ENCODE measurements around the gene LRMDA. TPM values are rescaled to one million over a fixed set of nuclear protein-coding genes. Genes with fewer than 3 reads are reported as not detected.
A peak's percentile ranks its signal among the peaks of the same experiment; 100 is the strongest.

The LRMDA gene
- total RNA-seq, 1 donor from 2014 or later: 22.3 TPM

DNA sequence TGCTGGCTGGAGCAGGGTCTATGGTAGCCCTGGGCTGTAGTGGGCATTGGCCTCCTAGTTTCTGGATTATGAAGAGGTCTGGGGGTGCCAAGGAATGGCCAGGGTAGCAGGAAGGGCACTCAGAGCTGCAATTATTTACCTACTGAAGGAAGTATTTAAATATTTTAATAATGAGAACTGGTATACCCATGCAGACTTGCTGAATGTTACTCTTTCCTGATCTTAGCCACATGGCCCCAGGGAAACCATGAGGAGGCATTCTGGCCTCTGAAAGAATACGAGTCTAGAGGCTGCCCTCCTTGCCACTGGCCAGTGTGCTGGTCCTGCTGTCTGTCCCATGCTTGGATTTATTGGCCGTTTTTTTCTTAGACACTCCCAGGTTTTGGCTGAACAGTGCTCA lies 599.7 kb downstream of the LRMDA start:
- DNase-seq (ENCODE audit: missing footprints): no peak
- no peak for ATAC-seq
- intact Hi-C loops (cut with DNase I): loop anchor here (10.0 kb wide), 1 partner anchor 116 kb away; no protein-coding TSS in a partner anchor

DNA sequence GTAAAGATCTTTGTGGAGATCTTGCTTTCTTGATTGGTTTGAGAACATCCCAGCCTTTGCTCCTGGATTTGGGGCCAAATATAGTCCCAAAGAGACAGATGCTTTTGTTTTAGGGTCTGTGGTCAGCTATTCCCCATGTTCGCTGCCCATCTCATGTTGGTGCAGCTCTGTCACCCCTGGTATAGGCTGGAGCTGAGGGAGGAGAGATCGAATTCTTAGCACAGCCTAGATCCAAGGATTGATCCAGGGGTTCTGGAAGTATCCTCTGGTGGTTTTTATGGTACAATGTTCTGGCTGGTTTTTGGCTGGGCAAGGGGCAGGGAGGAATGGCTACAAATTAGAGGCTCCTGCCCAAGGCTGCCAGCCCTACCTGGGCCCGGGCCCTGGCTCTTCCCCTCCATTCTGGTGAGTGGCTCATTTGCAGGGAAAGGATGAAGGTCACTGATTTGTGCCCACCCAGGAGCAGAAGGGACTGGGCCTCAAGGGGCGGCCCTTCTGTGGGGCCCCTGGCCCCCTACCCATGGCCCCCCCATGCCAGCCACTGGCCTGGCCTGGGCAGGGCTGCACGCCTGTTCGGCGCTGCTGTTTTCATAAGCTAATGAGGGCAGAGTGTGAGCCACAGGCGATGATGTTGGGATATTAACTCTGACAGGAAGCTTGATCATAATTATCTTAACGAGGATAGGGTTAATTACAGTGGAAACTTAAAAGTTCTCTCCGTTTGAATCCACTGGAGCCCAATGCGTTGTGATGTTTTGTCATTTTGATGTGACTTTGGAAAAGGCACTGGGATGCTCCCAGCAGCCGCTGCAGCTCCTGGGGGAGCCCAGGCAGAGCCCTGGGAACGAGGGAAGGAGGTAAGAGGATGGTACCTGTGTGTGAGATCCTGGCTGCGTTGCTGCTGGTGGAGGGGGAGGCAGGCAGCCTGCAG lies 600.6 kb downstream of the LRMDA start:
- ATAC-seq: no peak
- intact Hi-C loops (cut with DNase I): loop anchor here (10.0 kb wide), 1 partner anchor 117 kb away; no protein-coding TSS in a partner anchor

DNA sequence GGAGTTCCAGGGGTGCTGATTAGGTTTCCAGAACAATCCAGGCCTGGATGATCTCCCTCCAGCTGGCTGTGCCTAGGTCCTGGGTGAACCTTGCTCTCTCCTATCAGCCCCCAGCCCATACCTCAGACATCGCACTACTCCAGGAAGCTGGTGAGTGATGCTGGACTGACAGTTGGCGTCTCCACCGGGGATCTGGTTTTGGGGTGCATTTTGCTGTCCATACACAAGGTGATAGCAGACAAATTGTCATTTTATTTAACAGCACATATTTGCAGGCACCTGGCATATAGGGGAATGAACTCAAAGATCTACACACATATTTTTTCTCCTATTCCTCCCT lies 601.2 kb downstream of the LRMDA start:
- intact Hi-C loops (cut with DNase I): loop anchor here (10.0 kb wide), 1 partner anchor 118 kb away; no protein-coding TSS in a partner anchor
- DNase-seq (ENCODE audit: missing footprints) (no peak), ATAC-seq (no peak)

More for the DNA sequence above, 600.6 kb downstream of the LRMDA start:
- DNase-seq (ENCODE audit: missing footprints): no peak

DNA sequence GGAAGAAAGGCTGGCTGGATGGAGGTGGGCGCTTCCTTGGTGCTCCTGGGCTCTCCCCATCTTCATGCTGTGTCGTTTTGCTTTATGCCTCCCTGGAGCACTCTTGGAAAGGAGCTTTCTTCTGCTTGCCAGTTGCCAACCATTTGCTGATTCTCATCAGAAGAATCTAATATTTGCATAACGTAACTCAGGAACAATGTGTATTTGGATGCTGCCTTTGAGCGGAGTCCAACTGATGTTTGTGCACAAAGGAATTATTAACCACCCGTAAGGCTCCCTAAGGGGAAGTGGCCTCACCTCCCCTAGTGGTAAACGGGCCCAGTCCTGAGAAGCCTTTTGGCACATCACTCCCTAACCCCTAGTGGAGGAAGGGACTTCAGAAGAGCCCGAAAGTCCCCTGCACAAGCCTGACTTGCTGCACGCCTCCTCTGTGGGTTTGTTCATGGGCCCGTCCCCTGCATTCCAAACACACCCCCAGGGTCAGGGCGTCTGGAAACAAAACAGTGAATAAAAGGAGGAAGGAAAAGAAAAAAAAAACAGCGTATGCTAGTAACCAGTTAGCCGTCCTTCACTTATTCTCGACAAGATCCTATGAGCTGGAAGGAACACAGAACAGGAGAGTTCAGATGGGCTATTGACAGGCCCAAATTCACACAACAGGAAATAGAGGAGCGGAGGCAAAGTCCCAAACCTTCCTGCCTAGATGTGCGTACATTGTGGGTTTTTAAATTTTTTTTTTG lies 602.2 kb downstream of the LRMDA start:
- no peak for DNase-seq (ENCODE audit: missing footprints)
- intact Hi-C loops (cut with DNase I): loop anchor here (10.0 kb wide), 1 partner anchor 119 kb away; no protein-coding TSS in a partner anchor
- no peak for ATAC-seq

DNA sequence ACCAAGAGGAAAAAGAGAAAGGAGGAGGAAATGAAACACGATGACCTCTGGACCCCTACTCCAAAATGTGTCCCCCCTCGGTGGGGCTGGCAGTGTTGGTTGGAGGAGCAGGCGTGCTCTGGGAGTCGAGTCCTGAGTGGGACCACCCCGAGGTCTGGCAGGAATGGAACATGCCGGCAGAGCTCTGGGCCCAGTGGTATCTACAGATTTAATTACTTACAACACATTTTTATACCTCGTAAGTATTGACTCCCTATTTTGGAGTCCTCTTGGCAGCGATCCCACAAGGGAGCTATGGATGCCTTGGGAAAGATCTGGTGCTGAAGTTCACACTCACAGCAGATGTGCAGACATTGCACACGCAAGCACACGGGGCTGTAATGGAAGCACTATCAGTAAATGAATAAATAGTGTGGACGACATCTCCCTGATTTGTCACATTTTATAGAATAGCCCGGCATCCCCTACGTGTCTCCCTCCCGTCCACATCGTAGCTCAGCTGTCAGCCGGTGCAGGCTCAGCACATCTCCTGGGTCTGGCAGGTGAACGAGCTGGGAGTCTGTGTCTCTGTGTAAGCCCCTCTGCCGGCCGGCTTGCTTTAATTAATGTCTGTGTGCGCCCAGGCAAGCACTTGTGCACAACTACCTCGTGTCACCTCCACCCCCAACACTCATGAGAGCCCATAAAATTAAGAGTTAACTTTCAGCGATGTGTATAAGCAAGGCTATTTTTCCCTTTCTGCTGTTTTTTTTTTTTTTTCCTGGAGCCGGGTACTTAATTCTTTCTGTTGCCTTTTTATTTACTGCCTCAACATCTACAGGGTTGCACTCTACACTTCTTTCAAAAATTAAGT lies 603.2 kb downstream of the LRMDA start:
- intact Hi-C loops (cut with DNase I): loop anchor here (5.0 to 10.0 kb wide), 2 partner anchors 120 to 513 kb away; no protein-coding TSS in a partner anchor
- peak; percentile 43 for DNase-seq (ENCODE audit: missing footprints)
- no peak for ATAC-seq

DNA sequence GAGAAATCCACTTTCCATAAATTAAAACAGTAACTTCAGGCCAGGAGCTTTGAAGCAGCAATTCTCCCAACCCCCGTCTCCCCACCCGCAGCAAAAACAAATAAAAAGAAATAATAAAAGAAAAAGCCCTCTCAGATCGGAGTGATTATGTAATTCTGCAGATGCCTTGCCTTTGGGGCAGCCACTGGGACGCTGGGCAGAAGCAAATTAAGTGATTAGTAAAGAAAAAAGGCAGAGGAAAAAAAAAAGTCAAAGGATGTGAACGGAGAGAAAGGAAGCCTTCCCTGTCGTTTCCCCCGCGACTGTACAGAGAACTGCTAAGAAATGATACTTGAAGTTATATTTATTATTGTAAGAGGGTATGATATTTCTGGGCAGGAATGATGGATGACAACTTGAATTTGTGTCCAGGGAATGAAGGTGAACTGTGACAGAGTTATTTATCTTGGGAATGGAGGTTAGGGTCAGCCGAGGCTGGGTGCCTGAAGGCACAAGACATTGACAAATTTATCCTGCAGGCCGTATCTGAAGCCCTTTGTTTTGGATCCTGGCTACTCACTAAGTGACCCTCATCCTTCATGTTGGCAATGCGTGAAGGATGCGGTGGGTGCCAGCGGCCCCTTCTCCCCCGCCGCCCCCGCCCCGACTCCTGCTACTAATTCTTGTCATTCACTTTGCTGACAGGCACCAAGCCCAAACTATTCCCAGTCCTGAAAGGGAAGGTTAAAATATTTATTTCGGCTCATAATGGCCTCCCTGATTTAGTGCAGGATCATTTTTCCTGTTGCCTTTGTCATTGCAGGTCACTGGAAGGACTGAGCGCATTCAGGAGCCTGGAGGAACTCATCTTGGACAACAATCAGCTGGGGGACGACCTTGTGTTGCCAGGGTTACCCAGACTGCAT lies 604.0 kb downstream of the LRMDA start:
- no peak for ATAC-seq
- intact Hi-C loops (cut with DNase I): loop anchor here (1.0 to 10.0 kb wide), 4 partner anchors 121 to 635 kb away; partner anchors contain the start of gene ZNF503

DNA sequence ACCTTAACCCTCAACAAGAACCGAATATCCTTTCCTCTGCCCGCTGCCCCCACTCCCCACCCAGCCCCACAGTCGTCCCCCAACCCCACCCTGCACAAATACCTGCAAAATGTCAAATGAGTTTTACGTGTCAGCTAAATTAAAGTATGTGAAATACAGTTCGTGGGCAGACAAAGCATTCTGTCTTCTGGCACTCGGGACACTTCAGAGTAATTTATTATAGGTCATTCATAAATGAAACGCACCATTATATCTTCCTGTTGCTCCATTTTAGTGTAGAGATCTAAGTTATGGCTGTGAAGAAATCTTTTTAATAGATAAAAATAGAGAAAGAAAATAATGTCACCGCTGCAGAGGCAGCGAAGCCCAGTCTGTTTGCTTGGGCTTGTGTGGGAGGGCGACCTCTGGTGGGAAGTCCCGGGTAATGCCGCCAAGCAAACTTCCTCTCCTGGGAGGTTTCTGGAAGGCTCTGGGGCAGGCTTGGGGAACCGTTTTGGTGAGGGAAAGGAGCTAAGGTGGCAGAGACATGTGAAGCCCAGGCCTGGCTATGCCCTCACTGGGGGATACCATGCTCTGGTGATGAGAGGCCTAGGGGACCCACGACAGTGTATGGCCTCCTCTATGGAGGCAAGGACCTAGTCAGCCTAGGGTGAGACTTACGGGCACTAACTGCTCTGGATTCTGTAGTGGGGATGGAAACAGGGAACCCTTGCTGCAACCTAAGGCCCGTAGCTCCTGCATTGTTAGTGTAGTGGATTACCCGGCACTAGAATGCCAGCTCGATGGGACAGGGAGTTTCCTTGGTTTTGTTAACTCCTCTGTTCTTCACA lies 604.9 kb downstream of the LRMDA start:
- DNase-seq (ENCODE audit: missing footprints) (peak; percentile 76), ATAC-seq (peak; percentile 90)
- intact Hi-C loops (cut with DNase I): loop anchor here (1.0 to 10.0 kb wide), 4 partner anchors 122 to 636 kb away; partner anchors contain the start of gene ZNF503

More for the DNA sequence above, 604.0 kb downstream of the LRMDA start:
- no peak for DNase-seq (ENCODE audit: missing footprints)

DNA sequence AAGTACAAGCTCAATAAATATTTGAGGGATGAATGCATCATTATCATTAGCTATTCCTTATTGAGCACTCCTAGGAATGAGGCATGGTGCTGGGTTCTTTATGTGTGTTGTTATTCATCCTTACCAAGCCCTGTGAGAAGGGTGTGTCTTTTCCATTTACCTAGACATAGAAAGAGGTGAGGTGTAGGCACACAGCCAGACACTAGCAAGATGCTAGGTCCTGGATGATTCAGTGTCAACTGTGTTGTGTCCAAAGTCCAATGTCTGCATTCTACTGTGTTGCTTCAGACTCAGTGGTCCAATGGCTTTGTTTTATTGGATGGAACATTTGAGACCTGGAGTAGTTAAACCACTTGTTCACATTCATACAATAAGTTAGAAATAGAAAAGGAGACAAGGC lies 605.5 kb downstream of the LRMDA start:
- ATAC-seq (no peak), DNase-seq (ENCODE audit: missing footprints) (no peak)
- intact Hi-C loops (cut with DNase I): loop anchor here (1.0 to 10.0 kb wide), 4 partner anchors 122 to 636 kb away; partner anchors contain the start of gene ZNF503

DNA sequence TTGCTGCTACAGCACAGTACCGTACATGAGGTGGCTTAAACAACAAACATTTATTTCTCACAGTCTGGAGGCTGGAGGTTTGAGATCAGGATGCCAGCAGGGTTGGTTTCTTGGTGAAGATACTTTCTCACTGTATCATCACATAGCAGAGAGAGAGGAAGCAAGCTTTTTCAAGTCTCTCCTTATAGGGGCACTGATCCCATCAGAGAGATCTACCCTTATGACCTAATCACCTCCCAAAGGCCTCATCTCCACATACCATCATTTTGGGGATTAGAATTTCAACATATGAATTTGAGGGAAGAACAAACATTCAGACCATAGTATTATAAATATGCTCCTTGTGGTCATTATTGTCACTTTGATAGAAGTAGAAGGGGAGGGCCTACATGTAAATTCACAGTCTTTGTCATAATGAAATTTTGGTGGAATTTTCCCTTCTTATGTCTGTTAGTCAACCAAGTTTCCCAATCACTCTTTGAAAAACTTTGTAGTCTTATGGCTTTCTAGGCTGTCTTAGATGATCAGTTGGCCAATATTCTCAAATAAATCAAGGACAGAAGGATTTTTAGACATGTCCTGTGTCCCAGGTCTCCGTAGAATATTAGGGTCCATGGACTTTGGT lies 606.2 kb downstream of the LRMDA start:
- DNase-seq (ENCODE audit: missing footprints): no peak
- intact Hi-C loops (cut with DNase I): loop anchor here (2.0 to 10.0 kb wide), 3 partner anchors 123 to 637 kb away; partner anchors contain the start of gene ZNF503
- ATAC-seq: no peak

DNA sequence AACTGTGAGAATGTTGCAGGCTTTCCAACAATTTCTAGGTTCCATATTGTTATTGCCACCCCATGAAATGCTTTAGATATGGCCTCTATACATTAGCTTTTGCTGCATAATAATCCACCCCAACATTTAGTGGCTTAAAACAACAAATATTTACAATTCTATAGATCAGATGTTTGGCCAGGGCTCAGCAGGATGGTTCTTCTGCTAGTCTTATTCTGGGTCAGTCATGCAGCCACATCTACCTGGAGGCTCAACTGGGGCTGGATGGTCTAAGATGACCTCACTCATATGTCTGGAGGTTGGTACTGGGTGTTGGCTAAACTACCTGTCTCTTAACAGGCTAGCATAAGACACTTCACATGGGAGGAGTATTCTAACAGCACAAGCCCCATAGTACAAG lies 607.3 kb downstream of the LRMDA start:
- intact Hi-C loops (cut with DNase I): loop anchor here (5.0 to 10.0 kb wide), 2 partner anchors 124 to 509 kb away; no protein-coding TSS in a partner anchor
- no peak for DNase-seq (ENCODE audit: missing footprints)
- ATAC-seq: no peak

DNA sequence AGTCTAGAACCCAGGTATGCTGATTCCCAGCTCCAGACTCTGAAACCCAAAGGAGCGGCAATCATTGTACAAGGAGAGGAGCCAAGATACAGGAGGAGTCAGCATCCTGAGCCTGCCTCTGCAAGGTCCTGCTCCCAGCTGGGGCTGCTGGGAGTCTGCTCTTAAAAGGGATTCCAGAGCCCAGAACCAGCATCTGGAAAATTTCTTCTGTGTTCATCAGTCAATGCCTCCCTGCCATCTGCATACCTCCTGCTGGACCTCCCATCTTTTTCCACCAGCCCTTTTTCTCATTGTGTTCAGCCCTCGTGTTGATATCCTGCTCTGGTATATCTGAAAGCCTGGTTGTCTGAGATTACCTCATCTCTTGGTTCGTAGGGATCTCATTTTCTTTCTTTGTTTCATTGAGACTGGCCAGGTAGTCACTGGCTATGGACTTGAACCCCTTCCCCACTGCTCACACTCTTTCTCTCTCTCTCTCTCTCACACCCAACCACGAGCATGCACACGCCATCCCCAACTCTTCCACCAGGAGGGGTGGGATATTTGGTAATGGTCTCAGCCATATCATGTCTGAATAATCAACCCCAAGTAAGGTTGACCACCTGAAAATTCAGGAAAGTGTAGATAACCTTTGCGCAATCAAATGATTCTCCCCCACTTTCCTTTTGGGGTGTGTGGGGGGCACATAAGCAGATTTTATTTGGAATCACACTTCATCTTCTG lies 608.8 kb downstream of the LRMDA start:
- ATAC-seq (no peak), DNase-seq (ENCODE audit: missing footprints) (no peak)
- intact Hi-C loops (cut with DNase I): no loop called here

DNA sequence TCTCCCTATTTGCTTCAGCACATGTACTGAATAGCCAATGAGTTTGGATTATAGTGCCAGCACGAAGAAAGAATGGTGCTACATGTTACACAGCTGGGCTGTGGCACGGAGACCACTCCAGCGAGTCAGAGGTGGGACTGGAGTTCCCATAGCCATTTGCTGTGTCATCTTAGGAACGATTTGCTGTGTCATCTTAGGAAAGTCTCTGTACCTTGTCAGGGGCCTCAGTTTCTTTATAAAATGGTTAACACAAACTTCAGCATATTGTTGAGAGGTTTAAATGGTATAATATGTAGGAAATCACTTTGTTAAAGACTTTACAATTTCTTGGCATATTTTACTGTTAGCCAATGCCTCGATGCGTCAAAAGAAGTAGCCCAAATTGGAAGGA lies 609.4 kb downstream of the LRMDA start:
- DNase-seq (ENCODE audit: missing footprints): no peak
- intact Hi-C loops (cut with DNase I): no loop called here
- no peak for ATAC-seq

DNA sequence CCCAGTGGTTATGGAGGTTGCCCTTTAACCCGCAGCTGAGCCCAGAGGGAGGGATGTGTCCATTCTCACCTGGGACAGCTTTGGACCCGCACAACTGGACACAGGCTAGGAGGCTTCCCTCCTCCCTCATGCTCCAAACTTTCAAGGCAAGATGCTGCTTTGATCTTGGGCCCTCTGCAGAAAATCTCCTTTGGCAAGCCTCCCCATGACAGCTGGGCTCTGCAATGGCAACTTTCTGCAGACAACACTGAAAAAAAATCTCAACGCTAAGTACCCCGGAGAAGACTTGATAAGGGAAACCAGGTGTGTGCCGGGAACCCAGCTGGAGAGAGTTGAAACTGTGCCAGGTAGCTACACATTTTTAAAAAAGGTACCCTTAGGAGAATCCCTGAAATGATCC lies 610.1 kb downstream of the LRMDA start:
- ATAC-seq: no peak
- intact Hi-C loops (cut with DNase I): no loop called here

DNA sequence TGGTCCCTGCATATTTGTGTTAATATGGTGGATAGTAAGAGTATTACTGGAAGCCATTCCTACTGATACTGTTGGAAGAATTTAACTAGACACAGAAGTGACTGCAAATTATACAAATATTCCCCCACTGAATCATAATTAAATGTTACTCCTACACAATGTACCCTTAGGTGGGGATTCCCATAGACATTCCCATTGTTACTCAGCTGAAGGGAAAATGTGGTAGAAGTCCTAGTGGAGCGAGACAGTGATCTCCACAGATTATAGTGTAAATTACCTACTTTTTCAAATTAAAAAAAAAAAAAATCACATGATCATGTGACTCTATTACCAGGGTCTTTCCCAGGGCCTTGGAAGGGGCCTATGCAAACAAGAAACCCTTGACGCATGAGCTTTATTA lies 611.8 kb downstream of the LRMDA start:
- ATAC-seq (no peak), DNase-seq (ENCODE audit: missing footprints) (no peak)
- intact Hi-C loops (cut with DNase I): no loop called here

More for the DNA sequence above, 610.1 kb downstream of the LRMDA start:
- no peak for DNase-seq (ENCODE audit: missing footprints)

DNA sequence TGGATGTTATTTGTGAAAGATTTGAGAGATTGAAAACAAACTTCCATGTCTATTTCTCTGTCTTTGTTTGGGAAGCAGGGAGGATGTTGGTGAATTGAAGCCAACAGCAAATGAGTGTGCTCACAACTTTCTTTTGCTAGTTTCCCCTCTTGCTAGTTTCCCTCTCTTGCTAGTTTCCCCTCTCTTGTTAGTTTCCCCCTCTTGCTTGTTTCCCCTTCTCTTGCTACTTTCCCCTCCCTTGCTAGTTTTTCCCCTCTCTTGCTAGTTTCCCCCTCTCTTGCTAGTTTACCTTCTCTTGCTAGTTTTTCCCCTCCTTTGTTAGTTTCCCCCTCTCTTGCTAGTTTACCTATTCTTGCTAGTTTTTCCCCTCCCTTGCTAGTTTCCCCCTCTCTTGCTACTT lies 613.3 kb downstream of the LRMDA start:
- ATAC-seq (no peak), DNase-seq (ENCODE audit: missing footprints) (no peak)
- intact Hi-C loops (cut with DNase I): no loop called here

DNA sequence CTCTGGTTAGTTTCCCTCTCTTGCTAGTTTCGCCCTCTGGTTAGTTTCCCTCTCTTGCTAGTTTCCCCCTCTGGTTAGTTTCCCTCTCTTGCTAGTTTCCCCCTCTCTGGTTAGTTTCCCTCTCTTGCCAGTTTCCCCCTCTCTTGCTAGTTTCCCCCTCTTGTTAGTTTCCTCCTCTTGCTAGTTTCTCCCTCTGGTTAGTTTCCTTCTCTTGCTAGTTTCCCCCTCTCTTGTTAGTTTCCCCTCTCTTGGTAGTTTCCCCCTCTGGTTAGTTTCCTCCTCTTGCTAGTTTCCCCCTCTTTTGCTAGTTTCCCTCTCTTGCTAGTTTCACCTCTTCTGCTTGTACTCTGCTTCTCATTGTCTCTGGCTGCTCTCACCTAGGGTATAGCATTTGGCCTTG lies 613.8 kb downstream of the LRMDA start:
- ATAC-seq: no peak
- DNase-seq (ENCODE audit: missing footprints): no peak
- intact Hi-C loops (cut with DNase I): no loop called here
